Measurements from ENCODE around the gene SF3B4. TPM values are rescaled to one million over a fixed set of nuclear protein-coding genes. Genes with fewer than 3 reads are reported as not detected.
"Not testable (repeated sequence)": the region's sequence is repeated elsewhere in the genome, so short reads cannot be mapped to it uniquely, and the experiment has no call there.

The SF3B4 gene
- total RNA-seq, 1 donor from 2014 or later = 45.5 TPM

DNA sequence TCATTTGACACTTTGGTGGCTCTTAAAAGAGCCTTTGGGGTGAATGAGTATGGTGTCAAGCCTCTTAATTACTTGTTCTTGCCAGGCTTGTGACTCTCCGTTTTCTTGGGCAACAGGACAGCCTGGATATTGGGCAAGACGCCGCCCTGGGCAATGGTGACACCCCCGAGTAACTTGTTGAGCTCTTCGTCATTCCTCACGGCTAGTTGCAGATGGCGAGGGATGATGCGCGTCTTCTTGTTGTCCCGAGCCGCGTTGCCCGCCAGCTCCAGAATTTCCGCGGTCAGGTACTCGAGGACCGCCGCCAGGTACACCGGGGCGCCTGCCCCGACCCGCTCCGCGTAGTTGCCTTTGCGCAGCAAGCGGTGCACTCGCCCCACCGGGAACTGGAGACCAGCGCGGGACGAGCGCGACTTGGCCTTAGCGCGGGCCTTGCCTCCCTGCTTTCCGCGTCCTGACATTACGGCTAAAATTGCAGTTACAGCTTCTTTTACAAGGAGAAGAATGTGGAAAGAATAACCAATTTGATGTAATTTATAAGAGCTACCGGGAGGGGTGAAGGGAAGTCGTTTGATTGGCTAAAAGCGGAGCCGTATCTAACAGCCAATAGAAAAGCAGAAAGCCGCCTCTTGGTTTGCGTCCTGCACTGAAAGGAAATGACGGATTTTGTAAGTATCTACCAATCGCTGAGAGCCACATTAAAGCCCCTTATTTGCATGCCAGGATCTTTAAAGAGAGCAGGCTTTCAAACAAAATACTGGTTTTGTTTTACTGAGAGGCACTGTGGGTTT lies 40.0 kb downstream of the SF3B4 start:
- ATAC-seq (peak; percentile 81 to 83), DNase-seq (peak; percentile 84)
- no peak for TF ChIP-seq CTCF (IDR thresholded peaks at IDR 0.05)
- peak overlapping the region; percentile 99 for H3K27ac ChIP-seq
- no peaks in the 10 kb centered on the region for H3K27me3 ChIP-seq (ENCODE audit: low read depth)
- no peaks in the 10 kb centered on the region for H3K36me3 ChIP-seq
- H3K4me3 ChIP-seq = peak overlapping the region; percentile 70
- no peaks in the 10 kb centered on the region for H3K9me3 ChIP-seq
- H3K4me1 ChIP-seq = peaks cover 16% of the 10 kb centered on the region
- intact Hi-C loops (cut with DNase I) = no loop called here

- H3K36me3 ChIP-seq; DNase-seq; H3K9me3 ChIP-seq; H3K27me3 ChIP-seq (ENCODE audit: low read depth); ATAC-seq; intact Hi-C loops (cut with DNase I): not testable (repeated sequence)
- H3K27ac ChIP-seq = peak overlapping the region; percentile 99
- peaks cover 16% of the 10 kb centered on the region for H3K4me1 ChIP-seq
- peak overlapping the region; percentile 70 for H3K4me3 ChIP-seq
These were observed 40.5 kb downstream of the SF3B4 start for GRCh38 chr1:149887196-149887455.

- Histone ChIP-seq H3K27me3 (ENCODE audit: low read depth) (no peaks in the 10 kb centered on the region), H3K4me3 (peak overlapping the region; percentile 70), H3K36me3 (no peaks in the 10 kb centered on the region), H3K9me3 (no peaks in the 10 kb centered on the region), H3K4me1 (peaks cover 16% of the 10 kb centered on the region), H3K27ac (peak overlapping the region; percentile 99)
- DNase-seq (peak; percentile 85), ATAC-seq (peak; percentile 88 to 90)
- intact Hi-C loops (cut with DNase I) = no loop called here
- no peak for TF ChIP-seq CTCF (IDR thresholded peaks at IDR 0.05)
These were observed 41.0 kb downstream of the SF3B4 start for GRCh38 chr1:149886396-149887195.

DNA sequence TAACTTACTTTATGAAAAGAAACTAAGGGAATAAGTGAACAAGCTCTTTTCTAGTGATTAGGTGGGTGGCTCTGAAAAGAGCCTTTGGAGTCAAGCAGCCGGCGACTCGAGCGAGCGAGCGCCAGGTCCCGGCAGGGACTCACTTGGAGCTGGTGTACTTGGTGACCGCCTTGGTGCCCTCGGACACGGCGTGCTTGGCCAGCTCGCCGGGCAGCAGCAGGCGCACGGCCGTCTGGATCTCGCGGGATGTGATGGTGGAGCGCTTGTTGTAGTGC lies 41.5 kb downstream of the SF3B4 start:
- Histone ChIP-seq H3K27ac (peak overlapping the region; percentile 99), H3K4me3 (peak overlapping the region; percentile 70), H3K4me1 (peaks cover 16% of the 10 kb centered on the region)
- intact Hi-C loops (cut with DNase I); H3K27me3 ChIP-seq (ENCODE audit: low read depth); H3K9me3 ChIP-seq; H3K36me3 ChIP-seq; DNase-seq: not testable (repeated sequence)
- ATAC-seq = peak; percentile 1 to 4

DNA sequence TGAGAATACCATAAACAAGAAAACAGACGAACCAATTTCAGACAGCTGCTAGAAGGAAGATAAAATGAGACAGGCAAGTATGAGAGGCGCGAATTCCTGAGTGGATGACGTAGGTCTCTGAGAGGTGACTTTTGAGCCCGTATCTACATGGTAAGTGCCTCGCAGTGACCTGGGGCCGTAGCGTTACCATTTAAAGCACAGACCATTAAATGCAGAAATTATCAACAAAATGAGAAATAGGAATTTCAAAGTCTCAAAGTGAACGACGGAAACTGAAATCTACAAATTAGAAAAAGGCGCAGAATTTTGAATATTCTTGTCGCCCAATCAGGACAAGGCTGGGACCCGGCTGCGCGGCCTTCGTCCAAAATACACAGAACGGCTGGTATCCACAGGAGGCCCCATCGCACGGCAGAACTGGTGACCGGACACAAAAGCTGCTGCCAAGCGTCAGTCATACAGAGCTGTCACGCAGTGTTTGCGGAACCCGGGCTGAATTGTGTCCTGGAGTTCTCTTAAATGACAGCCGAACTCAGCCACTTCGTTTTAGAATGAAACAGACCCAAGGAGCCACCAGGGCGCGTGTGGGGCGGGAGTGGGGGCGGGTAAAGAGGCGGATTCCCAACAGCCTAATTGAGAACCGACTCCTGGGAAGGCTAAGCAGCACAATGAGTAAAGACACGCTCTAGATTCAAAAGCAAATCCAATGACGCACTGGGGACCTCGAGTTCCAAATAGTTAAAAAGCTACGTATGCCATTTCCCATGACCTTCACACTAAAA lies 42.1 kb downstream of the SF3B4 start:
- intact Hi-C loops (cut with DNase I) = no loop called here
- TF ChIP-seq CTCF (IDR thresholded peaks at IDR 0.05) = no peak
- Histone ChIP-seq H3K4me3 (peak overlapping the region; percentile 70), H3K9me3 (no peaks in the 10 kb centered on the region), H3K27ac (peak overlapping the region; percentile 99), H3K27me3 (ENCODE audit: low read depth) (no peaks in the 10 kb centered on the region), H3K36me3 (no peaks in the 10 kb centered on the region), H3K4me1 (peaks cover 16% of the 10 kb centered on the region)
- DNase-seq = peak; percentile 93
- peak; percentile 71 to 74 for ATAC-seq

GRCh38 chr1:149884433-149885338 lies 42.9 kb downstream of the SF3B4 start:
- intact Hi-C loops (cut with DNase I) = no loop called here

More at GRCh38 chr1:149884433-149885338, 42.9 kb downstream of the SF3B4 start:
- Histone ChIP-seq H3K27me3 (ENCODE audit: low read depth) (no peaks in the 10 kb centered on the region), H3K36me3 (no peaks in the 10 kb centered on the region), H3K27ac (peak overlapping the region; percentile 99), H3K9me3 (no peaks in the 10 kb centered on the region), H3K4me1 (peaks cover 16% of the 10 kb centered on the region), H3K4me3 (peak overlapping the region; percentile 70)
- no peak for DNase-seq
- ATAC-seq = no peak
- TF ChIP-seq CTCF (IDR thresholded peaks at IDR 0.05) = no peak
